ENCODE data around the gene ANKRD11. TPM values are rescaled to one million over a fixed set of nuclear protein-coding genes. Genes with fewer than 3 reads are reported as not detected.

ANKRD11 gene
- total RNA-seq, 2 experiments from 2014 or later = 126 to 133 TPM

- CTCF ChIA-PET = interaction anchor here (0.8 to 2.1 kb wide), 10 partner anchors 8 to 195 kb away, joined by 3 to 12 read pairs (median 4); partner anchors contain the start of gene ZNF778
- peak; percentile 78 for DNase-seq
- POLR2A ChIA-PET = no interaction called here
- Mint-ChIP-seq H3K9me3 (no peaks in the 10 kb centered on the region), H3K4me3 (no peak overlapping the region), H3K27ac (peak overlapping the region; percentile 8), H3K36me3 (peaks cover 30% of the 10 kb centered on the region), H3K4me1 (ENCODE audit: low read depth) (peaks cover 11% of the 10 kb centered on the region), H3K27me3 (no peaks in the 10 kb centered on the region)
- intact Hi-C loops (cut with micrococcal nuclease) = no loop called here
Observed at GRCh38 chr16:89289428-89290395, 200.6 kb downstream of the ANKRD11 start.

- Mint-ChIP-seq H3K27ac (no peak overlapping the region), H3K9me3 (no peaks in the 10 kb centered on the region), H3K4me1 (ENCODE audit: low read depth) (peaks cover 8% of the 10 kb centered on the region), H3K4me3 (no peak overlapping the region), H3K27me3 (no peaks in the 10 kb centered on the region), H3K36me3 (peaks cover 30% of the 10 kb centered on the region)
- no peak for DNase-seq
- CTCF ChIA-PET = interaction anchor here (0.6 to 2.1 kb wide), 12 partner anchors 9 to 220 kb away, joined by 3 to 12 read pairs (median 3); partner anchors contain the start of gene ZNF778
- intact Hi-C loops (cut with micrococcal nuclease) = no loop called here
- POLR2A ChIA-PET = interaction anchor here (0.7 kb wide), 1 partner anchor 72 kb away, joined by 3 read pairs; the partner anchor contains the start of gene ZNF778
Observed at GRCh38 chr16:89288966-89289365, 201.4 kb downstream of the ANKRD11 start.

DNA sequence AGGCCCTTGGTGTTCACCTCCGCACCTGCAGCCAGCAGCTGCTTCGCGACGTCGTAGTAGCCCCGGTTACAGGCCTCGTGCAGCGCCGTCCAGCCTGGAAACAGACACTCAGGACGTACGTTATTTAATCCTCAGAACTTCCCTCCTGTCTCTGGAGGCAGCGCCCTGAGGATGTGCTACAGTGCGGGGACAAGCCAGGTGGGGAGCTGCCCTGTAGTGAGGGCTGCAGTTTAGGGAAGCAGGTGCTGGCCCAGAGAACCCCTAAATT is 201.8 kb downstream of the ANKRD11 start:
- Mint-ChIP-seq H3K27ac (no peak overlapping the region), H3K36me3 (peaks cover 30% of the 10 kb centered on the region), H3K27me3 (no peaks in the 10 kb centered on the region), H3K4me1 (ENCODE audit: low read depth) (peaks cover 8% of the 10 kb centered on the region), H3K4me3 (no peak overlapping the region), H3K9me3 (no peaks in the 10 kb centered on the region)
- no peak for DNase-seq
- intact Hi-C loops (cut with micrococcal nuclease) = no loop called here
- POLR2A ChIA-PET = interaction anchor here (0.7 kb wide), 1 partner anchor 71 kb away, joined by 3 read pairs; the partner anchor contains the start of gene ZNF778
- CTCF ChIA-PET = interaction anchor here (0.6 to 2.1 kb wide), 12 partner anchors 9 to 221 kb away, joined by 3 to 12 read pairs (median 3); partner anchors contain the start of gene ZNF778

DNA sequence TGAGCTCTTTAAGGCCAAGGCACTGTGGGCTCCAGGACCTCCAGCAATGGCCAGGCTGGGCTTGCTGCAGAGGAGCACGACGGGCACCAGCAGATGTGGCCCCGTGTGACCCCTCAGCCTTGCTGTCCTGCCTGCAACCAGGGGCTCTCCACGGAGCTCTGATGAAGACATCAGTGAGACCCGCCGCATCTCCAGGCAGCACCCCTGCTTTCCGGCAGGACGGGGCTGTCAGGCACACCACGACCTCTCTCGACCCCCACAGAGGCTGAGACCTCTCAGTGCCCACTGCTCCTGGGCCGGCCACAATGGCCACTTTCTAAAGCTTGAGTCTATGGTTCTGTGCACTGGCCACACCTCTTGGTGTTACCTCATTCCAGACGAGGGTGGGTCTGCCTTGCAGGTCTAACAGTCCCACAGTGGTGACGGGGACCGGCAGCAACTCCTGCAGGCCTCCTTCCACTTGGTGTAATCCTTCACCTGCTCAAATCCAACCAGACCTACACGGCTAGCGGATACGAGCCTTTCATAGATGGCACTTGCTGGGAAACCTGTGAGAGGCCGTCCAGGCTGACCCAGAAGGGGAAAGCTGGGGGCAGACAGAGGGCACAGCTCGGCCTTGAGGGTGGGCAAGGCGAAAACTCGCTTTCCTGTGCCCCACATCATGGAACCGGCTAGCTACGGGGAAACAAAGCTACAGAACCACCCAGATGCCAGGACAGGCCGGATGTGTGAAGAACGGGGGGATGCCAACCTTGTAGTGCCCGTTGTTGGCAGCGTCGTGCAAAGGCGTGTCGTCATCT is 202.4 kb downstream of the ANKRD11 start:
- Mint-ChIP-seq H3K4me3 (no peak overlapping the region), H3K27ac (peak overlapping the region; percentile 33), H3K4me1 (ENCODE audit: low read depth) (peaks cover 8% of the 10 kb centered on the region), H3K36me3 (peaks cover 30% of the 10 kb centered on the region), H3K27me3 (no peaks in the 10 kb centered on the region), H3K9me3 (no peaks in the 10 kb centered on the region)
- ChIA-PET CTCF (interaction anchor here (1.2 to 2.1 kb wide), 4 partner anchors 8 to 197 kb away, joined by 3 to 12 read pairs (median 6); no protein-coding TSS in a partner anchor), POLR2A (interaction anchor here (0.7 kb wide), 1 partner anchor 71 kb away, joined by 3 read pairs; the partner anchor contains the start of gene ZNF778)
- DNase-seq = no peak
- intact Hi-C loops (cut with micrococcal nuclease) = no loop called here

DNA sequence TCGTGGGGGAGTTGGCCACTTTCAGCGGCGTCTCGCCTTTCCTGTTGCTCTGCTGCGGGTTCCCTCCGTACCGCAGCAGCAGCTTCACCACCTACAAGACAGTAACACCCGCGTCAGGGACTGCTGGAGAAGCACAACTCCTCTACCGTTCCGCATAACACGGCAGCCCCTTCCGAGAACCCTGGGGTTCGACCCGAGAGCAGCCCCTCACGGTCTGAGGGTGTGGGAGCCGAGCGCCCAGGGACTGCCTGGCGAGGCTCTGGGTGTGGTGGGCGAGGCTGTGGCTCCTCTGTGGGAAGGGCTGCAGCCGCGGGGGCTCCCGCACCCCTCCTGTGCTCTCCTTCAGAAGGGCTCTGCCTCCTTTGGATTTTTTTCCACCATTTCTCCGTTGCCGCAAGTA is 204.3 kb downstream of the ANKRD11 start:
- intact Hi-C loops (cut with micrococcal nuclease) = no loop called here
- CTCF ChIA-PET = no interaction called here
- no peak overlapping the region for H3K4me3 Mint-ChIP-seq

GRCh38 chr16:89285381-89285780 is 205.0 kb downstream of the ANKRD11 start:
- H3K4me3 Mint-ChIP-seq = no peak overlapping the region
- no peak overlapping the region for H3K27ac Mint-ChIP-seq
- CTCF ChIA-PET = no interaction called here
- POLR2A ChIA-PET = no interaction called here
- peaks cover 26% of the 10 kb centered on the region for H3K36me3 Mint-ChIP-seq
- intact Hi-C loops (cut with micrococcal nuclease) = no loop called here
- no peaks in the 10 kb centered on the region for H3K9me3 Mint-ChIP-seq
- H3K27me3 Mint-ChIP-seq = no peaks in the 10 kb centered on the region
- no peak for DNase-seq
- H3K4me1 Mint-ChIP-seq (ENCODE audit: low read depth) = peaks cover 4% of the 10 kb centered on the region

More for the DNA sequence above, 204.3 kb downstream of the ANKRD11 start:
- H3K9me3 Mint-ChIP-seq = no peaks in the 10 kb centered on the region
- peaks cover 4% of the 10 kb centered on the region for H3K4me1 Mint-ChIP-seq (ENCODE audit: low read depth)
- no peaks in the 10 kb centered on the region for H3K27me3 Mint-ChIP-seq
- no peak overlapping the region for H3K27ac Mint-ChIP-seq
- no peak for DNase-seq
- POLR2A ChIA-PET = no interaction called here
- H3K36me3 Mint-ChIP-seq = peaks cover 25% of the 10 kb centered on the region

DNA sequence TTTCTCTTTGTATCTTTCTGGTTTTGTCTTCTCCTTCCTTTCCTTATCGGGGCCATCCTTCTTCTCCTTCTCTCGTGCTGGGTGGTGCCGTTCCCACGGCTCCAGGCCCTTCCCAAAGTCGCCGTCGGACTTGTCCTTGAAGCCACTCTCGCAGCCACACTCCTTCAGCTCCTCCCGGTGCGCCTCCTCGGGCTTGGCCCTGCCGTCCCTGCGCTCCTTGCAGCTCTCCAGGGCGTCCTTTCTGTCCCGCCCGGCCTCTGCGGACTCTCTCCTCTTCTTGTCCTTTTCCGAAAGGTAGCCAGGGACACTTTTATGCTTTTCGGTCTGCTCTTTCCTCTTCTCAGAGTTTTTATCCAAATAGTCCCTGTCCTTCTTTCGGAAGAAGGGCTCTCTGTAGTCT is 206.9 kb downstream of the ANKRD11 start:
- H3K27me3 Mint-ChIP-seq = no peaks in the 10 kb centered on the region
- intact Hi-C loops (cut with micrococcal nuclease) = no loop called here
- ChIA-PET POLR2A (no interaction called here), CTCF (no interaction called here)
- no peak overlapping the region for H3K4me3 Mint-ChIP-seq
- no peaks in the 10 kb centered on the region for H3K9me3 Mint-ChIP-seq
- DNase-seq = no peak
- no peaks in the 10 kb centered on the region for H3K4me1 Mint-ChIP-seq (ENCODE audit: low read depth)
- H3K27ac Mint-ChIP-seq = no peak overlapping the region
- H3K36me3 Mint-ChIP-seq = peaks cover 19% of the 10 kb centered on the region

DNA sequence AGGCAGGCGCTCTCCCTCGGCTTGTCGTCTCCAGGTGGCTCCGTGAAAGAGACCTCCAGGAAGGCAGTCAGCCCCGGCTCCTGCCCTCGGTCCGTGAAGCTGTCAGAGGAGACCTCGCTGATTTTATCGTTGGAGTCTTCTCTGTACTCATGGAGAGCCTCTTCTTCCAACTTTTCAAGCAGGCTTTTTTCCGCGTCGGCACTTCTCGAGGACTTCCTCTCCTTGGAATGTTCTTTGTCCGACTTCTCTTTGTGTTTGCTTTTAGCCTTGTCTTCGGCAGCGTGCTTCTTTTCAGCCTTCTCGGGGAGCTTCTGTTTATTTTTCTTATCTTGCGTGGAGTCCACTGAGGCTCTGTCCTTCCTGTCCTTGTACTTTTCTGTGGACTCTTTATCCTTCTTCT is 207.8 kb downstream of the ANKRD11 start:
- no peak overlapping the region for H3K27ac Mint-ChIP-seq
- H3K4me1 Mint-ChIP-seq (ENCODE audit: low read depth) = no peaks in the 10 kb centered on the region
- H3K9me3 Mint-ChIP-seq = no peaks in the 10 kb centered on the region
- ChIA-PET POLR2A (no interaction called here), CTCF (no interaction called here)
- H3K36me3 Mint-ChIP-seq = peaks cover 14% of the 10 kb centered on the region
- H3K27me3 Mint-ChIP-seq = no peaks in the 10 kb centered on the region
- no peak for DNase-seq
- intact Hi-C loops (cut with micrococcal nuclease) = no loop called here
- H3K4me3 Mint-ChIP-seq = no peak overlapping the region

DNA sequence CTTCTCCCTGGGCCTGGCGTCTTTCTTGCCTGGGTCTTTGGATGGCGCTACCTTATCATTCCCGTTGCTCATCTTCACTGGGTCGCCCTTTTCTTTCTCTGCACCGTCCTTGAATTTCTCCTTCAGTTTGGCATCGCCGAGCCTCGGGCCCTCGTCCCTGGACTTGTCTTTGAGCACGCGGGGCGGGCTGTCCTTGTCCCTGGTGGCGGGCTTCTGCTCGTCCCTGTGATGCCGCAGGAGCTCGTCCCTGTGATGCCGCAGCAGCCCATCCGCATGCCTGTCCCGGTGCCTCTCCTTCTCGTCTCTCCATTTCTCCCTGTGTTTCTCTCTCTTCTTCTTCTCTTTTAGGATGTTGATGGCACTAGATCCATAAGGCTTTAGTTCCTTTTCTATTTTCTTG is 208.5 kb downstream of the ANKRD11 start:
- CTCF ChIA-PET = interaction anchor here (0.6 kb wide), 1 partner anchor 239 kb away, joined by 3 read pairs; no protein-coding TSS in a partner anchor
- Mint-ChIP-seq H3K4me1 (ENCODE audit: low read depth) (no peaks in the 10 kb centered on the region), H3K27me3 (no peaks in the 10 kb centered on the region)

GRCh38 chr16:89281189-89281577 is 209.2 kb downstream of the ANKRD11 start:
- POLR2A ChIA-PET = no interaction called here
- H3K4me3 Mint-ChIP-seq = no peak overlapping the region
- no peaks in the 10 kb centered on the region for H3K4me1 Mint-ChIP-seq (ENCODE audit: low read depth)
- no peak for DNase-seq
- intact Hi-C loops (cut with micrococcal nuclease) = no loop called here
- H3K27ac Mint-ChIP-seq = no peak overlapping the region
- H3K9me3 Mint-ChIP-seq = no peaks in the 10 kb centered on the region
- H3K36me3 Mint-ChIP-seq = peaks cover 13% of the 10 kb centered on the region
- H3K27me3 Mint-ChIP-seq = no peaks in the 10 kb centered on the region
- CTCF ChIA-PET = no interaction called here

More for the DNA sequence above, 208.5 kb downstream of the ANKRD11 start:
- Mint-ChIP-seq H3K4me3 (no peak overlapping the region), H3K27ac (no peak overlapping the region), H3K36me3 (peaks cover 15% of the 10 kb centered on the region), H3K9me3 (no peaks in the 10 kb centered on the region)
- DNase-seq = no peak
- intact Hi-C loops (cut with micrococcal nuclease) = no loop called here
- POLR2A ChIA-PET = no interaction called here

DNA sequence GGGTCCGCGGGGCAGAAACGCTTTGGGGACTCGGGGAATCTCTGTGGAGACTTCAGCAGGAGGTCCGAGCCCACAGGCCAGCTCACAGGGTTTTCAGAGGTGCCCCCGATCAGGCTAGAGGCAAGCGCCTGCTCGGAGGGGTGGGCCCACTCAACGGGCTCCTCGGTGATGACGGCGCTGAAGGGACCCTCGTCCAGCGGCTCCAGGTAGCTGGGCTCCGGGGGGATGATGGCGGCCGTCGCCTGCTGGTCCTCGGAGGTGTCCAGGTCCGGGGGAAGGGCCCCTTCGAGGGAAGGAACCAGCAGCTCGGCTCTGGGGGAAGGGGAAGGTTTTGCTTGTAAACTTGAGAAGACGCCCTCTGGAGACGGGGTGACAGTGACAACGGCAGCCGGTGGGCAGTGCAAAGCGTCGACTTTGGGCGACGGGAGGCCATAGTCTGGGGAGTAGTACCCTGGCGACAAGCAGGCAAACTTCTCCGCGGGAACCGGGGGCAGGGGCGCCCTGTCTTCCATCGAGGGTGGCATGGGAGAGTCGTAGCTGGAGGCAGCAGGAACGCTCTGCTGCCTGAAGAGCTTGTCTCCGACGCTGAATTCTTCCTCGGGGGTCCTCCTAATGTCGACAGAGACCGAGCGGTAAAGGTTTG is 209.7 kb downstream of the ANKRD11 start:
- Mint-ChIP-seq H3K9me3 (no peaks in the 10 kb centered on the region), H3K4me1 (ENCODE audit: low read depth) (no peaks in the 10 kb centered on the region), H3K4me3 (no peak overlapping the region), H3K36me3 (peaks cover 11% of the 10 kb centered on the region), H3K27ac (no peak overlapping the region), H3K27me3 (no peaks in the 10 kb centered on the region)
- DNase-seq = no peak
- CTCF ChIA-PET = interaction anchor here (1.3 kb wide), 1 partner anchor 8 kb away, joined by 3 read pairs; no protein-coding TSS in a partner anchor
- POLR2A ChIA-PET = no interaction called here
- intact Hi-C loops (cut with micrococcal nuclease) = no loop called here
